ENCODE data around the gene ANK2. TPM values are rescaled to one million over a fixed set of nuclear protein-coding genes. Genes with fewer than 3 reads are reported as not detected.

The ANK2 gene
- polyA plus RNA-seq, 1 donor (not counting 4 experiments of a cell fraction or from before 2014, with no cell fraction given), result 0.22 TPM

- H2AFZ ChIP-seq (ENCODE audit: control insufficient read depth, low read length), result no peak overlapping the region
- no peaks in the 10 kb centered on the region for H3K4me1 ChIP-seq (ENCODE audit: control insufficient read depth, extremely low read depth, insufficient read depth, low read length)
- H3K9me3 ChIP-seq (ENCODE audit: control insufficient read depth, low read depth, low read length), result no peaks in the 10 kb centered on the region
- no peak overlapping the region for H3K4me3 ChIP-seq (ENCODE audit: control insufficient read depth in 2 of 3, extremely low read depth in 1 of 3, insufficient read depth in 2 of 3, low read depth in 1 of 3, low read length in 3 of 3)
- no peaks in the 10 kb centered on the region for H3K9me1 ChIP-seq (ENCODE audit: control insufficient read depth, extremely low read depth, insufficient read depth, low read length)
- FAIRE-seq (no peak), DNase-seq (ENCODE audit: low read depth, low spot score) (no peak)
- dilution Hi-C loops (cut with MboI; ENCODE audit: extremely low pct_ligation_motif_present, low sequenced_read_pairs), result no loop called here
- no peaks in the 10 kb centered on the region for H4K20me1 ChIP-seq (ENCODE audit: control insufficient read depth, extremely low read depth, insufficient read depth, low read length)
- H3K36me3 ChIP-seq (ENCODE audit: control insufficient read depth in 2 of 2, extremely low read depth in 1 of 2, insufficient read depth in 2 of 2, low read length in 2 of 2), result no peaks in the 10 kb centered on the region
- no peak for TF ChIP-seq EZH2 (IDR thresholded peaks at IDR 0.05; ENCODE audit: low read length)
- no peak for TF ChIP-seq CTCF (optimal IDR thresholded peaks at IDR 0.05 in 1 of 3, IDR thresholded peaks at IDR 0.05 in 1 of 3, conservative IDR thresholded peaks at IDR 0.05 in 1 of 3; ENCODE audit: extremely low read depth in 1 of 3, insufficient read depth in 2 of 3, low read length in 3 of 3)
- H3K27ac ChIP-seq (ENCODE audit: control insufficient read depth, insufficient read depth, low read length), result no peak overlapping the region
- no peaks in the 10 kb centered on the region for H3K79me2 ChIP-seq (ENCODE audit: control insufficient read depth, insufficient read depth, low read length)
- no peaks in the 10 kb centered on the region for H3K27me3 ChIP-seq (ENCODE audit: control insufficient read depth, extremely low read depth, insufficient read depth, low read length)
- no peak overlapping the region for H3K9ac ChIP-seq (ENCODE audit: control insufficient read depth, extremely low read depth, insufficient read depth, low read length)
- no peak overlapping the region for H3K4me2 ChIP-seq (ENCODE audit: control insufficient read depth, extremely low read depth, insufficient read depth, low read depth, low read length)
Measured at GRCh38 chr4:113212613-113213012, 163.2 kb downstream of the ANK2 start.

- dilution Hi-C loops (cut with MboI; ENCODE audit: extremely low pct_ligation_motif_present, low sequenced_read_pairs), result no loop called here
- H3K79me2 ChIP-seq (ENCODE audit: control insufficient read depth, insufficient read depth, low read length), result no peaks in the 10 kb centered on the region
- no peaks in the 10 kb centered on the region for H3K9me1 ChIP-seq (ENCODE audit: control insufficient read depth, extremely low read depth, insufficient read depth, low read length)
- H3K27ac ChIP-seq (ENCODE audit: control insufficient read depth, insufficient read depth, low read length), result no peak overlapping the region
- no peaks in the 10 kb centered on the region for H3K36me3 ChIP-seq (ENCODE audit: control insufficient read depth in 2 of 2, extremely low read depth in 1 of 2, insufficient read depth in 2 of 2, low read length in 2 of 2)
- no peaks in the 10 kb centered on the region for H4K20me1 ChIP-seq (ENCODE audit: control insufficient read depth, extremely low read depth, insufficient read depth, low read length)
- no peak overlapping the region for H3K9ac ChIP-seq (ENCODE audit: control insufficient read depth, extremely low read depth, insufficient read depth, low read length)
- H3K4me2 ChIP-seq (ENCODE audit: control insufficient read depth, extremely low read depth, insufficient read depth, low read depth, low read length), result no peak overlapping the region
- H2AFZ ChIP-seq (ENCODE audit: control insufficient read depth, low read length), result no peak overlapping the region
- H3K4me3 ChIP-seq (ENCODE audit: control insufficient read depth in 2 of 3, extremely low read depth in 1 of 3, insufficient read depth in 2 of 3, low read depth in 1 of 3, low read length in 3 of 3), result no peak overlapping the region
- H3K27me3 ChIP-seq (ENCODE audit: control insufficient read depth, extremely low read depth, insufficient read depth, low read length), result no peaks in the 10 kb centered on the region
- FAIRE-seq (no peak), DNase-seq (ENCODE audit: low read depth, low spot score) (no peak)
- TF ChIP-seq EZH2 (IDR thresholded peaks at IDR 0.05; ENCODE audit: low read length) (no peak), CTCF (optimal IDR thresholded peaks at IDR 0.05 in 1 of 3, IDR thresholded peaks at IDR 0.05 in 1 of 3, conservative IDR thresholded peaks at IDR 0.05 in 1 of 3; ENCODE audit: extremely low read depth in 1 of 3, insufficient read depth in 2 of 3, low read length in 3 of 3) (no peak)
- no peaks in the 10 kb centered on the region for H3K4me1 ChIP-seq (ENCODE audit: control insufficient read depth, extremely low read depth, insufficient read depth, low read length)
- no peaks in the 10 kb centered on the region for H3K9me3 ChIP-seq (ENCODE audit: control insufficient read depth, low read depth, low read length)
Measured at GRCh38 chr4:113221990-113222389, 172.5 kb downstream of the ANK2 start.
